HG02852 (cell line): Measurements from ENCODE around the gene ZFHX3.

Source experiments
- ATAC-seq: cut with Tn5 transposase; IDR thresholded peaks from one replicate; pipeline ENCODE4 v1.9.1; 2021; ENCODE audit warnings: mild to moderate bottlenecking, moderate library complexity; ENCODE audit not compliant: unreplicated experiment

ZFHX3 gene

DNA sequence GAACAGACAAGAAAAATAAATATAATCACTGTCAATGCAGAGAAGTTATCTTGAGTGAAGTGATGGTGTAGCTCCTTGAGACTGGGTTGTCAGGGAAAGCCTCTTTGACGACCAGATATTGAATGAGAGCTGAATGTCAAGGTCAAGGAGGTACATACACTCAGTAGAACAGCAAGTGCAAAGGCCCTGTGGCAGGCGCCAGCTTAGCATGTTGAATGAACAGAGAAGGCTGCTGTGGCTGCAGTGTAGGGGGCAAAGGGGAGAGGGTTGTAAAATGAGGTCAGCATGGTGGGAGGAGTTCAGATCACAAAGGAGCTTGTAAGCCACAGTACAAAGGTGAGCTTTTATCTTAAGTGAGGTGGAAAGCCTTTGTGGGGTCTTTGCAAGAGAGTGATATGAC lies 111.5 kb downstream of the ZFHX3 start:
- ATAC-seq = no peak

DNA sequence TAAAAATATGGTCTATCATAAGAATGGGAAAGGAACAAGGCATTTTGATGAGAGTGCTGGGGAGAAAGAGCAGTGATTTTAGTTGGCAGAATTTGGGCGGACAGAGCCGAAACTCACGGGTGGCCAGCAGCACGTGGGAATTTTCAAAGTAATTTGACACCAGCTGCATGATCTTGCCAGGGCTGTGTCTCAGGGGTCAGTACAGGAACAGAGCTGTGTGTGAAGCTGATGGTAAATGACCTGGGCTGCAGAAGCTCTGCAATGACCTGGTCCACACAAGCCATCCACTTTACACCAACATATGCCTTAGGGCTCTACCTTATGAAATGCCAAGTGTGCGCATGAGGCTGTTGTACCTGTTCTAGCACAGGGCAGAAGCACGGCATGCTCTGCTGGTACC lies 112.0 kb downstream of the ZFHX3 start:
- ATAC-seq = no peak

DNA sequence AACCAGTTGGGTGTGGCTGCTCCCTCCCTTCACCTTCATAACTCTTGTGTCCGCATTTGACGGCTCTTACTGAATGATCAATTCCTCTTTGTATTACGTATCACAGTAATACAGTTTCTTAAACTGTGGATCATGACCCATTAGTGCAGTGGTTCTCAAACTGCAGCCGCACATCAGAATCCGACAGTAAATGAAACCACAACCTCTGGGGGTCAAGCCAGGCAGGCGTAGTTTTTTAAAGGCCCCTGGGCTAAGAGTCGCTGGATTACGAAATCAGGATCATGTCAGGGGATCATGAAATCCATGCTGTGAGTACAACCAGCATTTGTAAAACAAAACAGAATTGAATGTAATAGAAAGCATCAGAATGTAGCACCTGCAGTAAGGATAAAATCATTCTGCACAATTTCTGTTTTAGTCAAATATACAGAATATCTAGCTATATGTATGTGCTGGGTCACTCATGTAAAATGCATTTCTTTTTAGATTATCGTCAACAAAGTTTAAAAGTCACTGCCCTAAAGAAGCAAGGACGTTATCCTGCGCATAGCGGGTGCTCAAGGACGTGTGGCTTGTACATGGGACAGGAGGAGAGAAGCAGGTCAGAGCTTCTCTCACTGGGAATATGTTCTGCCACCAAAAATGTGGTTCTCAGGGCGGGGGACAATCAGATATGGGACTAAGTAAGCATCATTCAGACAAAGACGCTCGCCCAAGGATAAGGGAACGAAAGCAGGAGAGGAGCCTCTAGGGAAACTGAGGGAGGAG lies 113.1 kb downstream of the ZFHX3 start:
- no peak for ATAC-seq

DNA sequence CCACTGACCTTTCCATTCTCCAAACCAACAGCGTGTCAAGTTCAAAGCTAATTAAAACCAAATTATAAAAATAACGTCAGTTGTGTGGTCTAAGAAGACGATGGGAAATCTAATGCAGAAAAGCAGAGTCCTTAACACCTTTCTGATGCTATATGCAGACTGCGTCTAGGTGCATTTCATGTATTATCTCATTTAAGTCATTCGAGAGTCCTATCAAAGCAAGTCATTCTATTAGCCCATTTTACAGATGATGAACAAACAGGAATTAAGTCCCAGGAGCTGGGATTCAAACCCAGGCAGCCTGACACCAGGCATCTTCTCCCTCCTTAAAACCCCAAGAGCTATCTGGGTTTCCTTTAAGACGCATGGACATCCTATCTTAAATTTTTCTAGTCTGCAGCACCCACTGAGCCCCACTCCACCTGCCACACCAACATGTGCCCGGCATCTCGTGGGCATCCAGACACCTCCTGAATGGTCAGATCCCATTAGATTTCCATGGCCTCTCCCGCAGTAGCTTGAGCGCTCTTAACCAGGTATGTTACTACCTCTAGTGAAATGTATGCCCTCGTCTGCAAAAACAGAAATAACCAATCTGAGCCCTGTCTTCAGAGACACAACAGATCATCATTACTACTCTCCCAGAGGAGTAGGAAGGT lies 115.1 kb downstream of the ZFHX3 start:
- no peak for ATAC-seq

- ATAC-seq = no peak
These were observed 115.9 kb downstream of the ZFHX3 start for GRCh38 chr16:72932050-72932449.

GRCh38 chr16:72930396-72930795 lies 117.5 kb downstream of the ZFHX3 start:
- ATAC-seq = no peak

DNA sequence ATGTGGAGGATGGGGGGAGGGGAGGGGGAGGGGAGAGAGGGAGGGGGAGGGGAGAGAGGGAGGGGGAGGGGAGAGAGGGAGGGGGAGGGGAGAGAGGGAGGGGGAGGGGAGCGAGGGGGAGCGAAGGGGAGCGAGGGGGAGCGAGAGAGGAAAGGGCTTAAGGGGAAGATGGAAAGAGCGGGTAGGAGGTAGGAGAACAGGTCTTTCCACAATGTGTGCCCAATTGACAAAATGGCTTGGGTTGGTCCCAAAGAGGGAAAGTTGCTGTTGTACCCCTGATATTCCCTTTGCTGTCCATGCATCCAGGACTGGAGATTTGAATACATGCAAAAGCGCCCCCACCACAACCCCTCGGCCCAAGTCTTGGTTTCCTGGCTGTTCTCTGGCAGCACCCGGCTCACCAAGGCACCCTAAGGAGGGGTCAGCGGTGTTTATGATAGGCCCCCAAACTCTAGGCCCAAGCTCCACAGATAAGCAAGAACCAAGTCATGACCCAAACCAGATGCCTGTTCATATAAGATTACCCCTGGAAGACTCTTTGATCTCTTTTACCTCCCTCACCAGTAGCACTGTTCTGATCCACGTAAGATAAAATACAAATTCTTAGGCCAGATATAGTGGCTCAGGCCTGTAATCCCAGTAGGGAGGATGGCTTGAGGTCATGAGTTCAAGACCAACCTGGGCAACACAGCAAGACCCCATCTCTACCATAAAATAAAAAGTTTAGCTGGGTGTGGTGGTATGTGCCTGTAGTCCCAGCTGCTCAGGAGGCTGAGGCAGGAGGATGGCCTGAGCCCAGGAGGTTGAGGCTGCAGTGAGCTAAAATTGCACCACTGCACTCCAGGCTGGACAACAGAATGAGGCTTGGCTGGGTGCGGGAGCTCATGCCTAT lies 119.6 kb downstream of the ZFHX3 start:
- ATAC-seq = no peak

GRCh38 chr16:72927199-72928089 lies 120.5 kb downstream of the ZFHX3 start:
- ATAC-seq = no peak

DNA sequence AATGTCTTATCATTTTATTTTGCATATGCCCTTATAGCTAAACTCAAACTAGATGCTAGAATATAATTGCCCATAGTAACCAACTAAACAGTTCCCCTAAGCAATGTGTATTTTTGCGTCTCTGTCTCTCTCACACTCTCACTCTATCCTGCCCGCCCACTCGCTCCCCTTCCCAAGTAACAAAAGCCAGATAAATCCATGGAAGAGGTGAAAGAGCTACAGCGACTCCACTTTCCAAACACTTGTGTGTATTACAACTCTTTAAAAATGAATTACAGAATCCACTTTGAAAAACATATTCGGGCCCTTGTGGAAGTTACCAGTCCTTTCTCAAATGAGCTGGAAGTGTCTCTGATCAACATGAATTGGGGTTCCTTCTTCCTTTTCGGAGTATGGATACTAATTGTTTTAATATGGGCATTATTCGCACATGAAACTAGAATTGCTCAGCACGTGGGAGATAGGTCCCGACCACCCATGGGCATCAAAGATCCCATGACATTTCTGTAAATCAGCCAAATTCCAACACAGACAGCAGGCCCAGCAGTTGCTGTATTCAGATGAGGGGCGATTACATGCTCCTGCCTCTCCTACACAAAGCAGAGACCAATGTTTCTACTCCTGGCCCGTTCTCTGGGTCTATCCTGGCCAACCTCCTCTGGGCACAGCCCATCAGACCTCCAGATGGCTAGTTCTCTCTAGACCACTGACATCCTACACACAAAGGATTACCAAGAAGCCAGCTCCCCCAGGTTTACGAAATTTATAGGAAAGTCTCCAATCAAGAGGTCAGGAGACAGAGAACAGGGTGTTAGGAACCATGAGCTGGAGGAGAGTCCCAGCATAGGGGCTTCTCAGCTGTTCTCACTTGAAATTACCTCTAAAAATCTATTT lies 121.5 kb downstream of the ZFHX3 start:
- no peak for ATAC-seq

DNA sequence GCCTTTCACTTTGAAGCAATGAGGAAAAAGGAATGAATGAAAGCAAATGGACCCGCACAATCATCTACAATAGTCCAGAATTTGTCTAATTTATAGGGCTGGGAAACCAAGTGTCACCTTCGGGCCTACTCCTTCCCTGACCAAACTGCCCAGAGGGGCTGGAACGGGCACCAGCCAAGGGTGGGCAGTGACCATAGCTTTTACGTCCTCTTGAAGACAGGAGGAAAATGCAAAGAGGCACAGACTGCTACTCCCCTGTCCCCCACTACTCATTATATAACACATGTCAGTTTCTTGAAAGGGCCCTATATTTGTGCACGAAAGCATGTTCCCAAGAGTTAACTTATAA lies 122.3 kb downstream of the ZFHX3 start:
- no peak for ATAC-seq

DNA sequence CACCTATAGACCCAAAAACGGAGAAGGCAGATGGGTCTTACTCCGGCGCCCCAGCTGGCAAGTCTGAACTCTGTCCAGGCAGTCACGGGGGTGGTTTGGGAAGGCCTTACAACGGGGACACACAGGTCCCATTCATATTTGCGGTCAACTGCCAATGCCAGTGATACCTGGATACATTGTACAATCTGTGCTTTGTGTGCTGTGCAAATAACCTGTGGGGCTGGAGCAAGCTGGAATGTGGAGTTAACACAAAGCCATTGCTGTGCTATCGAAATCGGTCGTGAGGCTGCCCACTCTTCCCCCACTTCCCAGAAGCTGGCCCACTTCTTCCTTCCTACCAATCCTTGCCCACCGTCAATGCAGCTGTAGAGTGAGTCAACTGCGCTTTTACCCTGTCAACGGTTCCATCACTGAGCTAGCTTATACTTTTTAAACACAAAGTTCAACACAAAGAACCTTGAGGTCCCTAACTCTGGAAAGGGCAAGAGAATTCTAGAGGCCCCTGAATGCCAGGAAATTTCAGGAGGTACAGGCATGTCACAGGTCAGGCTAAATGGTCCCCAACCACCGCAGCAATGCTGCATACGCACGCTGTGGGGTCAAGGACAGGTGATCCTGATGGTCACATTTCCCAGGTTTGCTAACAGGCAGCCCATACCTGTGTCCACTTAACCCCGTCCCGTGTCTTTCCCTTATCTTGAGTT lies 122.8 kb downstream of the ZFHX3 start:
- ATAC-seq = no peak

DNA sequence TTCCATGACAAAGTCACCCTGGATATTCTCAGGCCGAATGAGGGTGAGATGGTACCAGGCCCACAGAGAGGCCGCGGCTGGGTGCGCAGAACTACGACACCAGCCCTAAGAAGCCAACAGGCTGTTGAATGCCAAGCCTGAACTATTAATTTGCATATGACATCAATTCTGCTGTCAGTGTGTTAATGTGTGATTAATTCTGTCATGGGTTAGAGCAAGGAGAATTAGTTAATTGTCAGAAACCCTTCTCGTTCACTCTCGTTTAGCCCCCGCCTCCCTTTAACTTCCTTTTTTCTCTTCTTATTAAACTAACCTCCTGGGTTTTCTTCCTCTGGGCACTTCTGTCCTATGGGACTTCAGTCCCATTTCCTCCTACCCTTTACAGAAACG lies 123.4 kb downstream of the ZFHX3 start:
- ATAC-seq = no peak

- no peak for ATAC-seq
These were observed 124.2 kb downstream of the ZFHX3 start for GRCh38 chr16:72923757-72924156.

GRCh38 chr16:72922714-72923113 lies 125.2 kb downstream of the ZFHX3 start:
- ATAC-seq = no peak

DNA sequence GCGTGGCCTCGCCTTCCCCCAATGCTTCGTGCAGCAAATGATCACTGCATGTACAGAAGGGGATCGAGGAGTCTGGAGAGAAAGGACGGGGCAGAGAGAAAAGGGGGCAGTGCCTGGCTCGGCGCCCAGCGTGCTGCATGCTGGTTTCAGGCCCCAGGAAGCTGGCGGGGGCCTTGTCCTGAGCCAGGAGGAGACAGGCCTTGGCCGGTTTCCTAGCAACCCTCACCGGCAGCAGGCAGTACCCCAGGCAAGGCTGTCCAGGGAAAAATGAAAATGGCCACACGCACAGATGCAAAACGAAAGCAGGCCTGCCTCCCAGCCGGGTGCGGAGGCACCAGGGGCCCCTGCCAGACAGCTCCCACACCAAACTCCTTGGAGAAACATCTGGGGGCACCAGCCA lies 126.3 kb downstream of the ZFHX3 start:
- ATAC-seq = no peak

GRCh38 chr16:72921106-72921505 lies 126.8 kb downstream of the ZFHX3 start:
- ATAC-seq = no peak

GRCh38 chr16:72917051-72917450 lies 130.9 kb downstream of the ZFHX3 start:
- ATAC-seq = no peak

DNA sequence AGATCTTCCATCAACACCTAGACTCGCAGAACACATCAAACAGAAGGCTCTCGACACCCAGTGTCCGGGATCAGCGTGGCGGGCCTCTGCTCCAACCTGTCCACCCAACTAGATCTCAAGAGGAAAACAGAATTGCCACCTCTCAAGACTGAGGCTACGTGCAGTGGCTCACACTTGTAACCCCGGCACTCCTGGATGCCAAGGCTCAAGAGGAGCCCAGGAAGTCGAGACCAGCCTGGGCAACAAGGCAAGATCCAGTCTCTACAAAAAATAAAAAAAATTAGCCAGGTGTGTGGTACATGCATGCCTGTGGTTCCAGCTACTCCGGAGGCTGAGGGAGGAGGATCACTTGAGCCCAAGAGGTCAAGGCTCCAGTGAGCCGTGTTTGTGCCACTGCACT lies 132.6 kb downstream of the ZFHX3 start:
- ATAC-seq = no peak

- ATAC-seq = no peak
These were observed 134.4 kb downstream of the ZFHX3 start for GRCh38 chr16:72913551-72913950.
